ENCODE measurements around the gene ELP5. TPM values are rescaled to one million over a fixed set of nuclear protein-coding genes. Genes with fewer than 3 reads are reported as not detected.
A peak's percentile ranks its signal among the peaks of the same experiment; 100 is the strongest.

The ELP5 gene
- total RNA-seq, 1 donor from 2014 or later: 24.9 TPM

DNA sequence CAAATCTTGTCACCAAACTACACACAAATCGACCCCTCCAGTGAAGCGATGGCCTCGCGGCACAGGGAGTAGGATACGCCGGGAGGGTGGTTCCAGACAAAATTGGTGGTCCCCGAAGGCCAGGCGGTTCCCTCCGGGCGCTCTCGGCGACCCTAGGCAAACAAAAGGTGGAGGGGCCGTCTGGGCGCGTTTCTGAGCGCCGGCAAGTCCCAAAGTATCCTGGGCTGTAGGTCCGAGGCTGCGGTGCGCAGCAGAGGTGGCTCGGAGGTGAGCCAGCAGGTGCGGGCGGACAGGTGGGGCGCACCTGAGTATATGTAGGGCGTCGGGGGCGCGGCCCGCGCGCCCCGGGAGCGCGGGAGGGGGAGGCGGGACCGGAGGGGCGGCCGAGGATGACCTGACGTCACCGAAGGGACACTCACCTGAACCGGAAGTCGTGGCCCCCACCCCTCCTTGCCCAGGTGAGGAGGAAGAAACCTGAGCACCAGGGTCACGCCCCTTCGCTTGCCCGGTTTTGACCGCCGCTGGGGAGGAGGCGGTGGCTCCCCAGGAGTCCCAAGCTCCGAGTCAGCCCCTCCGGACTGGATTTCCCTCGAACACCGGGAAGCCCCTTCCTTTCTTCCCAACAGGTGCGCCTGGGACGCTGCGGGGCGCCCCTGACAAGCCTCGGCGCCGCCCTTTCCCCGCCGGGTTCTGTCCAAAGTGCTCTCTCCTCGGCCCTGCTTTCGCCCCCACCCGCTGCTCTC, 10.3 kb downstream of the ELP5 start, which contains the start of gene CLDN7:
CLDN7 (minus strand) TSS at position 287 of the 743 bp plus-strand sequence. CDS start 435 bp downstream, outside the sequence.
- Histone ChIP-seq H3K27me3 (ENCODE audit: insufficient read depth, low read length) (peaks cover 14% of the 10 kb centered on the region), H3K79me2 (ENCODE audit: insufficient read depth, low read length) (no peaks in the 10 kb centered on the region), H3K4me2 (ENCODE audit: low read length) (peak within 1 kb of the TSS; percentile 80), H3K27ac (ENCODE audit: low read depth, low read length) (no peak within 1 kb of the TSS), H3K9me3 (ENCODE audit: insufficient read depth, low read depth, low read length) (no peaks in the 10 kb centered on the region), H3K36me3 (ENCODE audit: insufficient read depth, low read length) (no peaks in the 10 kb centered on the region), H3K4me1 (ENCODE audit: insufficient read depth, low read length) (peaks cover 12% of the 10 kb centered on the region), H2AFZ (ENCODE audit: low read depth, low read length) (peak within 1 kb of the TSS; percentile 67), H3K4me3 (ENCODE audit: insufficient read depth, low read depth, low read length) (peak within 1 kb of the TSS; percentile 28), H4K20me1 (ENCODE audit: insufficient read depth, low read length) (no peaks in the 10 kb centered on the region), H3K9ac (ENCODE audit: low read length) (peak within 1 kb of the TSS; percentile 23)
- Mint-ChIP-seq H3K9me3 (ENCODE audit: unreplicated experiment) (peaks cover 3% of the 10 kb centered on the region), H3K4me3 (ENCODE audit: unreplicated experiment) (peak within 1 kb of the TSS; percentile 57), H3K27me3 (ENCODE audit: low read depth, unreplicated experiment) (peaks cover 14% of the 10 kb centered on the region), H3K4me1 (ENCODE audit: low read depth, unreplicated experiment) (peaks cover 3% of the 10 kb centered on the region), H3K27ac (ENCODE audit: unreplicated experiment) (peak within 1 kb of the TSS; percentile 45), H3K36me3 (ENCODE audit: low read depth, unreplicated experiment) (peaks cover 6% of the 10 kb centered on the region)
- TF ChIP-seq, protein P1, sequence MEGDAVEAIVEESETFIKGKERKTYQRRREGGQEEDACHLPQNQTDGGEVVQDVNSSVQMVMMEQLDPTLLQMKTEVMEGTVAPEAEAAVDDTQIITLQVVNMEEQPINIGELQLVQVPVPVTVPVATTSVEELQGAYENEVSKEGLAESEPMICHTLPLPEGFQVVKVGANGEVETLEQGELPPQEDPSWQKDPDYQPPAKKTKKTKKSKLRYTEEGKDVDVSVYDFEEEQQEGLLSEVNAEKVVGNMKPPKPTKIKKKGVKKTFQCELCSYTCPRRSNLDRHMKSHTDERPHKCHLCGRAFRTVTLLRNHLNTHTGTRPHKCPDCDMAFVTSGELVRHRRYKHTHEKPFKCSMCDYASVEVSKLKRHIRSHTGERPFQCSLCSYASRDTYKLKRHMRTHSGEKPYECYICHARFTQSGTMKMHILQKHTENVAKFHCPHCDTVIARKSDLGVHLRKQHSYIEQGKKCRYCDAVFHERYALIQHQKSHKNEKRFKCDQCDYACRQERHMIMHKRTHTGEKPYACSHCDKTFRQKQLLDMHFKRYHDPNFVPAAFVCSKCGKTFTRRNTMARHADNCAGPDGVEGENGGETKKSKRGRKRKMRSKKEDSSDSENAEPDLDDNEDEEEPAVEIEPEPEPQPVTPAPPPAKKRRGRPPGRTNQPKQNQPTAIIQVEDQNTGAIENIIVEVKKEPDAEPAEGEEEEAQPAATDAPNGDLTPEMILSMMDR (IDR thresholded peaks at IDR 0.05; ENCODE audit: insufficient read depth, low read depth, low read length): no peak
- peak; percentile 89 for TF ChIP-seq EZH2 (IDR thresholded peaks at IDR 0.05; ENCODE audit: insufficient read depth, low read length)
- DNase-seq (ENCODE audit: low read depth) (no peak), FAIRE-seq (no peak)

DNA sequence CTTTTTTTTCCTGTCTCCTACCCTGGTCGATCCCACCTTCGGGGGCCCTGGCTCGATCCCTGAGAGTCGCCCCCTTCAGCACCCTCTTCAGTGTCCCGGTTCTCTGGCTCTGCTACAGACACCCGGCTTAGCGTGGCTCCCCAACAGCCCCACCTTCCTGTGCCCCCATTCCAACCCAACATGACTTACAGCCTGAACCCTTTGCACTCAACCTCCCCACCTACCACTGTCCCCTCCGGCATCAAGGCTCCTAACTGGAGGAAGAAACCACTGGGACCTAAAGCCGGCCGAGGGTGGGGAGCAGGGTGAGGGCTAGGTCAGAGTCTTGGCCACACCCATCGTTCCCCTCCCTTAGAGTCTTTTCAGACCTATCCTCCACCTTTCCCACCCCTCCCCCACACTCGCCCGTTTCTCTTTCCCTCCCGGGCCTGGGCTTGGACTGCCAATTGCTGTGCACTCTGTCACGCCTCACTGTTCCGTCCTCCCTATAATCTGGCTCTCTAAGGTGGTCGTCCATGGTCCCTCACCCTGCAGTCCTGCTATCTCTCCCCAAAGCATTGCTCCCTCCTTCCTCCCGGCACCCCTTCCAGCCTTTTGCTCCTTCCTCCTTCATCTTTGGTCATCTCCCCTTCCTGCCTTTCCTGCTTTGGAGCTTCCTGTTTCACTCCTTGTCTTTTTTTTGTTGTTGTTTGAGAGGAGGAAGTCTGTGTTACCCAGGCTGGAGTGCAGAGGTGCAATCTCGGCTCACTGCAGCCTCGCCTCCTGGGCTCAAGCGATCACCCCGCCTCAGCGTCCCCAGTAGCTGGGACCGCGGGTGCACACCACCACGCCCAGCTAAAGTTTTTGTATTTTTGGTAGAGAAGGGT, 11.2 kb downstream of the ELP5 start:
- no peaks in the 10 kb centered on the region for H3K36me3 ChIP-seq (ENCODE audit: insufficient read depth, low read length)
- no peaks in the 10 kb centered on the region for H3K9me3 ChIP-seq (ENCODE audit: insufficient read depth, low read depth, low read length)
- H3K79me2 ChIP-seq (ENCODE audit: insufficient read depth, low read length): no peaks in the 10 kb centered on the region
- DNase-seq (ENCODE audit: low read depth): no peak
- H3K4me3 ChIP-seq (ENCODE audit: insufficient read depth, low read depth, low read length): no peak overlapping the region
- H3K9me3 Mint-ChIP-seq (ENCODE audit: unreplicated experiment): peaks cover 3% of the 10 kb centered on the region
- H3K4me2 ChIP-seq (ENCODE audit: low read length): peak overlapping the region; percentile 80
- H3K27me3 Mint-ChIP-seq (ENCODE audit: low read depth, unreplicated experiment): peaks cover 14% of the 10 kb centered on the region
- no peak overlapping the region for H3K9ac ChIP-seq (ENCODE audit: low read length)
- peaks cover 6% of the 10 kb centered on the region for H3K36me3 Mint-ChIP-seq (ENCODE audit: low read depth, unreplicated experiment)
- H3K27ac Mint-ChIP-seq (ENCODE audit: unreplicated experiment): peak overlapping the region; percentile 45
- FAIRE-seq: no peak
- TF ChIP-seq, protein P1 (IDR thresholded peaks at IDR 0.05; ENCODE audit: insufficient read depth, low read depth, low read length): no peak
- TF ChIP-seq EZH2 (IDR thresholded peaks at IDR 0.05; ENCODE audit: insufficient read depth, low read length): no peak
- H3K27me3 ChIP-seq (ENCODE audit: insufficient read depth, low read length): peaks cover 14% of the 10 kb centered on the region
- H3K4me3 Mint-ChIP-seq (ENCODE audit: unreplicated experiment): peak overlapping the region; percentile 57
- H3K4me1 Mint-ChIP-seq (ENCODE audit: low read depth, unreplicated experiment): peaks cover 3% of the 10 kb centered on the region
- H4K20me1 ChIP-seq (ENCODE audit: insufficient read depth, low read length): no peaks in the 10 kb centered on the region
- no peak overlapping the region for H3K27ac ChIP-seq (ENCODE audit: low read depth, low read length)
- H2AFZ ChIP-seq (ENCODE audit: low read depth, low read length): peak overlapping the region; percentile 67
- H3K4me1 ChIP-seq (ENCODE audit: insufficient read depth, low read length): peaks cover 12% of the 10 kb centered on the region
